Hepatocyte (in vitro differentiated cells): ENCODE data around the gene SLC28A2. TPM values are rescaled to one million over a fixed set of nuclear protein-coding genes. Genes with fewer than 3 reads are reported as not detected.
"Not testable (repeated sequence)": the region's sequence is repeated elsewhere in the genome, so short reads cannot be mapped to it uniquely, and the experiment has no call there.

Source experiments
- DNase-seq: peaks from one replicate; pipeline ENCODE4 v3.0.0-alpha.2; 2016; ENCODE audit warnings: low spot score
- H2AFZ ChIP-seq: fragments of 200-600 bp; sonication (generic); 2 replicates; pipeline ENCODE4 v1.6.0; 2016; ENCODE audit warnings: antibody characterized with exemption, mild to moderate bottlenecking
- H3K27ac ChIP-seq: fragments of 200-600 bp; sonication (generic); 2 replicates; pipeline ENCODE4 v1.5.1; 2016; ENCODE audit warnings: mild to moderate bottlenecking
- H3K27me3 ChIP-seq: fragments of 200-600 bp; sonication (generic); 2 replicates; pipeline ENCODE4 v1.6.1; 2016
- H3K36me3 ChIP-seq: fragments of 200-600 bp; sonication (generic); replicated peaks from 2 replicates; pipeline ENCODE4 v1.5.1; 2016; ENCODE audit warnings: low read depth; ENCODE audit not compliant: insufficient read depth
- H3K4me1 ChIP-seq: fragments of 200-600 bp; sonication (generic); 2 replicates; pipeline ENCODE4 v1.5.1; 2016; ENCODE audit warnings: mild to moderate bottlenecking, moderate library complexity; ENCODE audit not compliant: insufficient read depth
- H3K4me2 ChIP-seq: fragments of 200-600 bp; sonication (generic); 2 replicates; pipeline ENCODE4 v1.6.0; 2016
- H3K4me3 ChIP-seq: fragments of 200-600 bp; sonication (generic); 2 replicates; pipeline ENCODE4 v1.5.1; 2016; ENCODE audit warnings: mild to moderate bottlenecking
- H3K79me2 ChIP-seq: fragments of 200-600 bp; sonication (generic); 2 replicates; pipeline ENCODE4 v1.6.0; 2017; ENCODE audit warnings: mild to moderate bottlenecking
- H3K9me2 ChIP-seq: fragments of 200-600 bp; sonication (generic); replicated peaks from 2 replicates; pipeline ENCODE4 v1.6.0; 2017; ENCODE audit warnings: mild to moderate bottlenecking; ENCODE audit not compliant: insufficient read depth
- H3K9me3 ChIP-seq: fragments of 200-600 bp; sonication (generic); 2 replicates; pipeline ENCODE4 v1.5.1; 2016; ENCODE audit warnings: low read depth, mild to moderate bottlenecking
- H4K20me1 ChIP-seq: fragments of 200-600 bp; sonication (generic); 2 replicates; pipeline ENCODE4 v1.6.0; 2016; ENCODE audit warnings: mild to moderate bottlenecking; ENCODE audit not compliant: insufficient read depth, poor library complexity, severe bottlenecking
- CTCF ChIP-seq: fragments of 200-600 bp; sonication (generic); IDR thresholded peaks from 2 replicates; pipeline ENCODE4 v1.5.1; 2016; ENCODE audit warnings: antibody characterized with exemption, mild to moderate bottlenecking; ENCODE audit not compliant: poor library complexity
- EZH2 ChIP-seq: fragments of 200-600 bp; sonication (generic); IDR thresholded peaks from 2 replicates; pipeline ENCODE4 v1.6.1; 2016; ENCODE audit warnings: antibody characterized with exemption, mild to moderate bottlenecking, borderline replicate concordance
- EZH2phosphoT487 ChIP-seq: fragments of 200-600 bp; sonication (generic); IDR thresholded peaks from one replicate; pipeline ENCODE4 v1.6.1; 2018; ENCODE audit warnings: antibody characterized with exemption, mild to moderate bottlenecking, low read depth, moderate library complexity; ENCODE audit not compliant: unreplicated experiment, severe bottlenecking
- WGBS: methylation state at CpG from one replicate; pipeline ENCODE4 v1.1.6; 2016; ENCODE audit warnings: low lambda C conversion rate; ENCODE audit errors: missing lambda C conversion rate; 5-methylcytosine and 5-hydroxymethylcytosine counted together
- polyA plus RNA-seq: library from polyadenylated mRNA; unstranded; fragments of >200 nt; fragmentation: Nextera tagmentation; extraction: Ambion mirVana; gene quantifications from 2 replicates; pipeline ENCODE4 v1.2.1, GENCODE V29; 2016
- total RNA-seq: library from RNA; depleted of rRNA; stranded (reverse); fragments of >200 nt; gene quantifications from 2 replicates; pipeline ENCODE4 v1.2.3, GENCODE V29; 2014

The SLC28A2 gene
- total and polyA plus RNA-seq, 2 experiments from 2014 or later: 1.5 to 1.8 TPM

GRCh38 chr15:45234562-45235235, 17.3 kb upstream of the SLC28A2 start:
- H3K9me3 ChIP-seq: no peaks in the 10 kb centered on the region
- 71% methylated on average over 11 of the region's 11 CpGs for WGBS
- H3K4me3 ChIP-seq: no peak overlapping the region
- H3K9me2 ChIP-seq: no peaks in the 10 kb centered on the region
- H3K36me3 ChIP-seq: no peaks in the 10 kb centered on the region
- TF ChIP-seq EZH2 (no peak), EZH2phosphoT487 (no peak), CTCF (no peak)
- H3K79me2 ChIP-seq: no peaks in the 10 kb centered on the region
- no peak for DNase-seq
- H3K4me1 ChIP-seq: no peaks in the 10 kb centered on the region
- no peaks in the 10 kb centered on the region for H3K27me3 ChIP-seq
- H3K27ac ChIP-seq: no peak overlapping the region
- no peaks in the 10 kb centered on the region for H4K20me1 ChIP-seq
- no peak overlapping the region for H2AFZ ChIP-seq
- H3K4me2 ChIP-seq: no peak overlapping the region

DNA sequence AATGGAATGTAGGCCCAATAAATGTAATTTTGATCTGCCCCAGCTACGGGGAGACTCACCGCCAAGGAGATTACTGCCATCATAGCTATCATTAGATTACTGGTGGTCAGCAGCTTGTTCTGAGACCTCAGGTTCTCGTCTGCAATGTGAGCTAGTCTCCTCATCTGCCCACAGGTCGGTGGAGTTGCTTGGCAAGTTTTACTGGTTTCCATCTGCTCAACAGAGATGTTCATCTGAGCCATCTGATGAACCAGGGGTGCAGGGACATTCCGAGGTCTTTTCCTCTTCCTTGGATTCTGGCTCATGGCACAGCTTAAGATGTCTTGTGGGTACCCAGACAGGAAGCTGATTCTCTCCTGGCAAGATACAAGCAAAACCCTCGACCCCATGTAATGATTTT, 15.2 kb upstream of the SLC28A2 start:
- not testable (repeated sequence) for H3K27ac ChIP-seq, H3K4me2 ChIP-seq, H3K9me2 ChIP-seq, H4K20me1 ChIP-seq, DNase-seq, H3K9me3 ChIP-seq, H3K4me3 ChIP-seq, H3K79me2 ChIP-seq, H3K36me3 ChIP-seq, H3K4me1 ChIP-seq, H3K27me3 ChIP-seq, H2AFZ ChIP-seq
- WGBS: 72% methylated on average over 6 of the region's 6 CpGs

- H3K4me2 ChIP-seq: no peak overlapping the region
- H3K79me2 ChIP-seq: no peaks in the 10 kb centered on the region
- H4K20me1 ChIP-seq: no peaks in the 10 kb centered on the region
- 77% methylated on average over 9 of the region's 9 CpGs for WGBS
- H3K27me3 ChIP-seq: no peaks in the 10 kb centered on the region
- H3K9me3 ChIP-seq: peaks cover 5% of the 10 kb centered on the region
- no peaks in the 10 kb centered on the region for H3K4me1 ChIP-seq
- no peak overlapping the region for H2AFZ ChIP-seq
- TF ChIP-seq EZH2 (no peak), CTCF (no peak), EZH2phosphoT487 (no peak)
- H3K27ac ChIP-seq: no peak overlapping the region
- H3K9me2 ChIP-seq: no peaks in the 10 kb centered on the region
- no peak for DNase-seq
- H3K4me3 ChIP-seq: no peak overlapping the region
- no peaks in the 10 kb centered on the region for H3K36me3 ChIP-seq
Measured at GRCh38 chr15:45242289-45242688, 9.7 kb upstream of the SLC28A2 start.

GRCh38 chr15:45249125-45249780, 2.8 kb upstream of the SLC28A2 start:
- no peak for TF ChIP-seq CTCF
- no peak for TF ChIP-seq EZH2
- no peak for TF ChIP-seq EZH2phosphoT487
- H3K27ac ChIP-seq: no peak overlapping the region

More at GRCh38 chr15:45249125-45249780, 2.8 kb upstream of the SLC28A2 start:
- Histone ChIP-seq H4K20me1 (no peaks in the 10 kb centered on the region), H2AFZ (no peak overlapping the region), H3K36me3 (no peaks in the 10 kb centered on the region), H3K4me1 (no peaks in the 10 kb centered on the region), H3K79me2 (no peaks in the 10 kb centered on the region), H3K9me2 (no peaks in the 10 kb centered on the region), H3K9me3 (peaks cover under 1% of the 10 kb centered on the region), H3K4me2 (no peak overlapping the region), H3K27me3 (no peaks in the 10 kb centered on the region), H3K4me3 (no peak overlapping the region)
- no peak for DNase-seq
- WGBS: 91% methylated on average over 4 of the region's 4 CpGs
